Measurements from ENCODE around the gene KRTAP11-1.
A peak's percentile ranks its signal among the peaks of the same experiment; 100 is the strongest.

Gene KRTAP11-1

GRCh38 chr21:30839304-30839703 lies 42.1 kb downstream of the KRTAP11-1 start:
- peak; percentile 92 for ATAC-seq
- no peak for TF ChIP-seq POU6F1 (CRISPR knock-in tag; IDR thresholded peaks at IDR 0.05; ENCODE audit: borderline replicate concordance, low read depth)
- TF ChIP-seq RARB (CRISPR knock-in tag; IDR thresholded peaks at IDR 0.05): no peak
- TF ChIP-seq BACH2 (CRISPR knock-in tag; IDR thresholded peaks at IDR 0.05; ENCODE audit: borderline replicate concordance): no peak
- no peak for TF ChIP-seq PPARA (CRISPR knock-in tag; IDR thresholded peaks at IDR 0.05; ENCODE audit: borderline replicate concordance)
- no peak for TF ChIP-seq TSHZ2 (CRISPR knock-in tag; IDR thresholded peaks at IDR 0.05)
- no peak for TF ChIP-seq ZNF70 (CRISPR knock-in tag; IDR thresholded peaks at IDR 0.05)
- no peak for TF ChIP-seq SNAI2 (CRISPR knock-in tag; IDR thresholded peaks at IDR 0.05)
- TF ChIP-seq ZC3H10 (CRISPR knock-in tag; IDR thresholded peaks at IDR 0.05): no peak
- no peak for TF ChIP-seq TOX (CRISPR knock-in tag; IDR thresholded peaks at IDR 0.05; ENCODE audit: borderline replicate concordance)
- no peak for TF ChIP-seq CSRNP3 (CRISPR knock-in tag; IDR thresholded peaks at IDR 0.05)
- no peak for TF ChIP-seq CREB5 (CRISPR knock-in tag; IDR thresholded peaks at IDR 0.05; ENCODE audit: low read depth)
- no peak for TF ChIP-seq ESRRG (CRISPR knock-in tag; IDR thresholded peaks at IDR 0.05)

GRCh38 chr21:30838536-30838935 lies 42.8 kb downstream of the KRTAP11-1 start:
- ATAC-seq: no peak
- TF ChIP-seq CSRNP3 (CRISPR knock-in tag; IDR thresholded peaks at IDR 0.05) (no peak), CSDC2 (CRISPR knock-in tag; IDR thresholded peaks at IDR 0.05) (no peak), RARB (CRISPR knock-in tag; IDR thresholded peaks at IDR 0.05) (no peak), GLIS3 (CRISPR knock-in tag; IDR thresholded peaks at IDR 0.05) (no peak), PATZ1 (CRISPR knock-in tag; IDR thresholded peaks at IDR 0.05; ENCODE audit: borderline replicate concordance) (no peak), ZNF70 (CRISPR knock-in tag; IDR thresholded peaks at IDR 0.05) (no peak), ZNF8 (CRISPR knock-in tag; IDR thresholded peaks at IDR 0.05) (no peak), CREB5 (CRISPR knock-in tag; IDR thresholded peaks at IDR 0.05; ENCODE audit: low read depth) (no peak), ARNTL (CRISPR knock-in tag; IDR thresholded peaks at IDR 0.05; ENCODE audit: borderline replicate concordance, low read depth) (no peak)

Measured in SK-N-SH treated with all-trans-retinoic acid at 6 μM for 48 hours (cell line).